Smooth muscle cell (in vitro differentiated cells): ENCODE results near the gene C10orf90. TPM values are rescaled to one million over a fixed set of nuclear protein-coding genes. Genes with fewer than 3 reads are reported as not detected.

Experiments used
- DNase-seq: peaks from one replicate; lab custom pipeline; 2025; ENCODE audit not compliant: unreplicated experiment; lab: John Stamatoyannopoulos, UW
- H2AFZ ChIP-seq: fragments of 200-600 bp; sonication (generic); 2 replicates; pipeline ENCODE4 v1.6.0; 2016; ENCODE audit warnings: antibody characterized with exemption, low read depth, mild to moderate bottlenecking
- H3F3A ChIP-seq: fragments of 200-600 bp; sonication (generic); 2 replicates; pipeline ENCODE4 v1.6.0; 2017; ENCODE audit warnings: antibody characterized with exemption, low read depth
- H3K27ac ChIP-seq: fragments of 200-600 bp; sonication (generic); 2 replicates; pipeline ENCODE4 v1.5.1; 2016; ENCODE audit warnings: low read depth, mild to moderate bottlenecking
- H3K27me3 ChIP-seq: fragments of 200-600 bp; sonication (generic); 2 replicates; pipeline ENCODE4 v1.6.1; 2016; ENCODE audit warnings: low read depth, mild to moderate bottlenecking
- H3K36me3 ChIP-seq: fragments of 200-600 bp; sonication (generic); 2 replicates; pipeline ENCODE4 v1.5.1; 2016; ENCODE audit warnings: low read depth
- H3K4me1 ChIP-seq: fragments of 200-600 bp; sonication (generic); 2 replicates; pipeline ENCODE4 v1.5.1; 2016; ENCODE audit warnings: low read depth
- H3K4me2 ChIP-seq: fragments of 200-600 bp; sonication (generic); 2 replicates; pipeline ENCODE4 v1.6.0; 2016; ENCODE audit warnings: mild to moderate bottlenecking
- H3K4me3 ChIP-seq: fragments of 200-600 bp; sonication (generic); 2 replicates; pipeline ENCODE4 v1.5.1; 2016; ENCODE audit warnings: mild to moderate bottlenecking
- H3K79me2 ChIP-seq: fragments of 200-600 bp; sonication (generic); 2 replicates; pipeline ENCODE4 v1.6.0; 2016; ENCODE audit warnings: low read depth, mild to moderate bottlenecking
- H3K9ac ChIP-seq: fragments of 200-600 bp; sonication (generic); 2 replicates; pipeline ENCODE4 v1.6.0; 2016; ENCODE audit warnings: low read depth
- H3K9me3 ChIP-seq: fragments of 200-600 bp; sonication (generic); replicated peaks from 2 replicates; pipeline ENCODE4 v1.5.1; 2016; ENCODE audit warnings: low read depth
- H4K20me1 ChIP-seq: fragments of 200-600 bp; sonication (generic); 2 replicates; pipeline ENCODE4 v1.6.0; 2016; ENCODE audit warnings: low read depth
- WGBS: methylation state at CpG from one replicate; pipeline ENCODE4 v1.1.7; 2016; ENCODE audit warnings: low lambda C conversion rate; 5-methylcytosine and 5-hydroxymethylcytosine counted together
- polyA plus RNA-seq: library from polyadenylated mRNA; unstranded; fragments of >200 nt; fragmentation: Nextera tagmentation; extraction: Ambion mirVana; gene quantifications from 2 replicates; pipeline ENCODE4 v1.2.1, GENCODE V29; 2016
- total RNA-seq: library from RNA; depleted of rRNA; stranded (reverse); fragments of >200 nt; gene quantifications from 2 replicates; pipeline ENCODE4 v1.2.3, GENCODE V29; 2014
- TF ChIP-seq, protein P1 (sequence below): fragments of 200-600 bp; sonication (generic); IDR thresholded peaks from 2 replicates; pipeline ENCODE4 v1.5.1; 2017; ENCODE audit warnings: borderline replicate concordance, mild to moderate bottlenecking, antibody characterized with exemption; ENCODE audit not compliant: insufficient read depth, poor library complexity, severe bottlenecking

C10orf90 gene
- total and polyA plus RNA-seq, 2 experiments from 2014 or later, result 0.10 to 1.8 TPM

GRCh38 chr10:126667568-126667967 lies 2.9 kb downstream of the C10orf90 start:
- no peak overlapping the region for H3K4me3 ChIP-seq
- H3K36me3 ChIP-seq, result no peaks in the 10 kb centered on the region
- TF ChIP-seq, protein P1, sequence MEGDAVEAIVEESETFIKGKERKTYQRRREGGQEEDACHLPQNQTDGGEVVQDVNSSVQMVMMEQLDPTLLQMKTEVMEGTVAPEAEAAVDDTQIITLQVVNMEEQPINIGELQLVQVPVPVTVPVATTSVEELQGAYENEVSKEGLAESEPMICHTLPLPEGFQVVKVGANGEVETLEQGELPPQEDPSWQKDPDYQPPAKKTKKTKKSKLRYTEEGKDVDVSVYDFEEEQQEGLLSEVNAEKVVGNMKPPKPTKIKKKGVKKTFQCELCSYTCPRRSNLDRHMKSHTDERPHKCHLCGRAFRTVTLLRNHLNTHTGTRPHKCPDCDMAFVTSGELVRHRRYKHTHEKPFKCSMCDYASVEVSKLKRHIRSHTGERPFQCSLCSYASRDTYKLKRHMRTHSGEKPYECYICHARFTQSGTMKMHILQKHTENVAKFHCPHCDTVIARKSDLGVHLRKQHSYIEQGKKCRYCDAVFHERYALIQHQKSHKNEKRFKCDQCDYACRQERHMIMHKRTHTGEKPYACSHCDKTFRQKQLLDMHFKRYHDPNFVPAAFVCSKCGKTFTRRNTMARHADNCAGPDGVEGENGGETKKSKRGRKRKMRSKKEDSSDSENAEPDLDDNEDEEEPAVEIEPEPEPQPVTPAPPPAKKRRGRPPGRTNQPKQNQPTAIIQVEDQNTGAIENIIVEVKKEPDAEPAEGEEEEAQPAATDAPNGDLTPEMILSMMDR, result no peak
- no peaks in the 10 kb centered on the region for H3F3A ChIP-seq
- no peak for DNase-seq
- H3K79me2 ChIP-seq, result no peaks in the 10 kb centered on the region
- no peak overlapping the region for H3K27ac ChIP-seq
- H4K20me1 ChIP-seq, result no peaks in the 10 kb centered on the region
- WGBS, result 97% methylated on average over 3 of the region's 3 CpGs
- no peaks in the 10 kb centered on the region for H3K4me1 ChIP-seq
- no peak overlapping the region for H3K4me2 ChIP-seq
- no peaks in the 10 kb centered on the region for H3K9me3 ChIP-seq
- H3K9ac ChIP-seq, result no peak overlapping the region
- no peaks in the 10 kb centered on the region for H3K27me3 ChIP-seq
- H2AFZ ChIP-seq, result no peak overlapping the region

GRCh38 chr10:126665207-126665606 lies 5.3 kb downstream of the C10orf90 start:
- Histone ChIP-seq H3K4me2 (no peak overlapping the region), H3K36me3 (no peaks in the 10 kb centered on the region), H3K79me2 (no peaks in the 10 kb centered on the region), H3K4me3 (no peak overlapping the region), H3K27me3 (no peaks in the 10 kb centered on the region), H4K20me1 (no peaks in the 10 kb centered on the region), H3K27ac (no peak overlapping the region), H2AFZ (no peak overlapping the region), H3K9me3 (no peaks in the 10 kb centered on the region), H3K4me1 (no peaks in the 10 kb centered on the region), H3K9ac (no peak overlapping the region), H3F3A (no peaks in the 10 kb centered on the region)
- WGBS, result 90% methylated on average over 4 of the region's 4 CpGs
- TF ChIP-seq, protein P1, result no peak
- DNase-seq, result no peak

- H3K27me3 ChIP-seq, result no peaks in the 10 kb centered on the region
- no peaks in the 10 kb centered on the region for H4K20me1 ChIP-seq
- TF ChIP-seq, protein P1, result no peak
- no peaks in the 10 kb centered on the region for H3F3A ChIP-seq
- H3K36me3 ChIP-seq, result no peaks in the 10 kb centered on the region
- no peaks in the 10 kb centered on the region for H3K4me1 ChIP-seq
- H3K4me2 ChIP-seq, result peak overlapping the region; percentile 40
- WGBS, result 50% methylated on average over 5 of the region's 5 CpGs
- H2AFZ ChIP-seq, result no peak overlapping the region
- no peak overlapping the region for H3K4me3 ChIP-seq
- H3K27ac ChIP-seq, result peak overlapping the region; percentile 79
- H3K9ac ChIP-seq, result peak overlapping the region; percentile 42
- no peaks in the 10 kb centered on the region for H3K79me2 ChIP-seq
- no peaks in the 10 kb centered on the region for H3K9me3 ChIP-seq
- no peak for DNase-seq
These were observed 6.6 kb downstream of the C10orf90 start for GRCh38 chr10:126663880-126664279.

DNA sequence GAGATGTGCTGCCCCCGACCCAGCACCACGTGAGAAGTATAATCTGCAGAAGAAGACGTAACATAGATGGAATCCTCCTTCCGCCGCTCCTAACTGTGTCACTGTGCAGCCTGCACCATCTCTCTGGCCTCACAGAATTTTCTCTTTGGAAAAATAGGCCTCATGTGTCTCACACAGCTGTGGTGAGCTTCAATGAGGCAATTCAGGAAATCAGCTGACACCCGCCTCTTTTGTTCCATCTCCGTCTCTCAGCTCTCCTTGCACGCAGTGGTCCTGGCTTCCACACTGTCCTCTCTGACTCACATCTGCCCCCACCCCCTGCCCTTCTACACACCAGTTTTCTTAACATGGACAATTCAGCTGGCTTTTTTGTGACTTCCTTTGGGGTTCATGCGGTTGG lies 7.2 kb downstream of the C10orf90 start:
- WGBS, result 55% methylated on average over 9 of the region's 9 CpGs
- H3K9me3 ChIP-seq, result no peaks in the 10 kb centered on the region
- peak overlapping the region; percentile 40 for H3K4me2 ChIP-seq
- no peaks in the 10 kb centered on the region for H3K79me2 ChIP-seq
- H3K36me3 ChIP-seq, result no peaks in the 10 kb centered on the region
- H3K27ac ChIP-seq, result peak overlapping the region; percentile 79
- no peaks in the 10 kb centered on the region for H3K4me1 ChIP-seq
- peak overlapping the region; percentile 56 for H3K9ac ChIP-seq
- TF ChIP-seq, protein P1, result no peak
- H3K27me3 ChIP-seq, result no peaks in the 10 kb centered on the region
- no peaks in the 10 kb centered on the region for H4K20me1 ChIP-seq
- DNase-seq, result no peak
- H3K4me3 ChIP-seq, result no peak overlapping the region
- H3F3A ChIP-seq, result no peaks in the 10 kb centered on the region
- no peak overlapping the region for H2AFZ ChIP-seq
